Measurements from ENCODE around the gene CFAP68. TPM values are rescaled to one million over a fixed set of nuclear protein-coding genes. Genes with fewer than 3 reads are reported as not detected.

The CFAP68 gene
- total and polyA plus RNA-seq, 2 of the 8 experiments (the other 6 are each of a cell fraction or from before 2014, with no cell fraction given) = 21.4 to 43.1 TPM

DNA sequence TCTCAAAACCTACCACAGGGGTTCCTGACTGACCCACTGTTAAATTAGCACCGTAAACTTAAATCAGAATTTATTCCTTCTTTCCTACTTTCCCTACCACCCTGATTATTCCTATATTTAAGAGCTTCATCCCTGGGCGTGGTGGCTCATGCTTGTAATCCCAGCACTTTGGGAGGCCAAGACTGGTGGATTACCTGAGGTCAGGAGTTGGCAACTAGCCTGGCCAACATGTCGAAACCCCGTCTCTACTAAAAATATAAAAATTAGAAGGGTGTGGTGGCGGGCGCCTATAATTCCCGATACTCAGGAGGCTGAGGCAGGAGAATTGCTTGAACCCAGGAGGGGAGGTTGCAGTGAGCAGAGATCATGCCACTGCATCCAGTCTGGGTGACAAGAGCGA is 28.3 kb upstream of the CFAP68 start:
- H2BK20ac ChIP-seq (ENCODE audit: low read length) = no peak overlapping the region
- CTCF ChIA-PET (ENCODE audit: partially characterized antibody) = interaction anchor here (0.5 to 2.5 kb wide), 12 partner anchors 9 to 264 kb away, joined by 3 to 12 read pairs (median 4); partner anchors contain the start of gene ALG9
- TF ChIP-seq RBBP5 (IDR thresholded peaks at IDR 0.05; ENCODE audit: borderline replicate concordance, low read depth, low read length) = no peak
- no peak for TF ChIP-seq GABPA (IDR thresholded peaks at IDR 0.05; ENCODE audit: borderline replicate concordance, insufficient read depth, low read length)
- TF ChIP-seq BRCA1 (IDR thresholded peaks at IDR 0.05; ENCODE audit: low read depth, low read length) = no peak
- no peak for TF ChIP-seq TEAD4 (IDR thresholded peaks at IDR 0.05; ENCODE audit: low read depth, low read length)
- no peak for TF ChIP-seq SIRT6 (IDR thresholded peaks at IDR 0.05; ENCODE audit: low read length)
- no peak for TF ChIP-seq CBX8 (IDR thresholded peaks at IDR 0.05; ENCODE audit: borderline replicate concordance, low read depth, low read length)
- no peak for TF ChIP-seq TCF12 (IDR thresholded peaks at IDR 0.05; ENCODE audit: low read depth, low read length)
- no peak for TF ChIP-seq BCL11A (IDR thresholded peaks at IDR 0.05; ENCODE audit: low read depth in 2 of 2, low read length in 2 of 2)
- TF ChIP-seq TBP (IDR thresholded peaks at IDR 0.05; ENCODE audit: low read depth, low read length) = no peak
- TF ChIP-seq KDM1A (IDR thresholded peaks at IDR 0.05; ENCODE audit: borderline replicate concordance, low read length) = no peak

More for the DNA sequence above, 28.3 kb upstream of the CFAP68 start:
- Histone ChIP-seq H3K56ac (replicated peaks; ENCODE audit: insufficient read length, low read depth, low read length) (no peak overlapping the region), H2BK5ac (ENCODE audit: low read depth, low read length) (no peak overlapping the region), H4K20me1 (replicated peaks in 1 of 2; ENCODE audit: control insufficient read depth in 1 of 2, insufficient read depth in 2 of 2, low read length in 2 of 2) (no peaks in the 10 kb centered on the region), H3K4me2 (ENCODE audit: insufficient read depth in 1 of 2, low read depth in 2 of 2, low read length in 2 of 2) (no peak overlapping the region), H3K4ac (replicated peaks; ENCODE audit: insufficient read length, low read depth, low read length) (no peak overlapping the region), H4K5ac (ENCODE audit: insufficient read length, low read depth, low read length) (no peak overlapping the region), H2BK15ac (ENCODE audit: low read length) (no peak overlapping the region), H3K36me3 (ENCODE audit: control insufficient read depth in 2 of 4, insufficient read depth in 4 of 4, low read length in 3 of 4) (no peaks in the 10 kb centered on the region), H3K4me1 (replicated peaks in 1 of 4; ENCODE audit: control insufficient read depth in 3 of 4, insufficient read depth in 4 of 4, low read length in 3 of 4) (no peaks in the 10 kb centered on the region; a peak in 1 of 7 replicates), H3K9ac (replicated peaks in 1 of 4; ENCODE audit: extremely low read depth in 1 of 4, low read depth in 3 of 4, low read length in 3 of 4) (no peak overlapping the region), H2BK12ac (ENCODE audit: low read depth, low read length) (no peak overlapping the region), H3K9me3 (ENCODE audit: insufficient read depth in 2 of 2, low read depth in 1 of 2, low read length in 1 of 2) (no peaks in the 10 kb centered on the region), H3K23ac (ENCODE audit: insufficient read length) (no peak overlapping the region), H3K79me1 (ENCODE audit: low read depth, low read length) (no peaks in the 10 kb centered on the region), H3K27ac (ENCODE audit: low read depth, low read length) (no peak overlapping the region), H2AK5ac (ENCODE audit: low read depth, low read length) (no peak overlapping the region), H3K23me2 (ENCODE audit: low read depth, low read length) (no peaks in the 10 kb centered on the region), H3K14ac (ENCODE audit: insufficient read length) (no peak overlapping the region), H4K8ac (ENCODE audit: extremely low read depth, insufficient read depth, low read length) (no peak overlapping the region), H2BK120ac (replicated peaks; ENCODE audit: low read depth, low read length) (no peak overlapping the region), H3K27me3 (replicated peaks in 1 of 4; ENCODE audit: control insufficient read depth in 3 of 4, extremely low read depth in 1 of 4, insufficient read depth in 3 of 4, low read length in 3 of 4) (no peaks in the 10 kb centered on the region), H3K18ac (ENCODE audit: extremely low read depth, low read length) (no peak overlapping the region), H3K79me2 (ENCODE audit: control insufficient read depth in 1 of 2, insufficient read depth in 2 of 2, low read length in 2 of 2) (no peaks in the 10 kb centered on the region), H2AFZ (ENCODE audit: low read length) (no peak overlapping the region), H3K4me3 (ENCODE audit: extremely low read depth in 1 of 4, insufficient read depth in 2 of 4, low read depth in 3 of 4, low read length in 4 of 4) (no peak overlapping the region), H4K91ac (replicated peaks; ENCODE audit: insufficient read length, low read length) (no peak overlapping the region)
- POLR2A ChIA-PET (ENCODE audit: partially characterized antibody) = no interaction called here
- no peak for FAIRE-seq
- WGBS, 2 experiments (ENCODE audit: extremely low coverage in 1 of 2, insufficient coverage in 1 of 2, insufficient read length in 1 of 2, insufficient replicate concordance in 2 of 2, low coverage in 1 of 2, low lambda C conversion rate in 2 of 2, missing lambda C conversion rate in 1 of 2) = 96% methylated on average over 7 of the region's 8 CpGs; no CpG with 5 or more reads in 1 of the 2 experiments
- DNase-seq (ENCODE audit: low read depth in 1 of 2, low spot score in 2 of 2) = no peak
